ENCODE results near the gene NUDT16L1. TPM values are rescaled to one million over a fixed set of nuclear protein-coding genes. Genes with fewer than 3 reads are reported as not detected.

NUDT16L1 gene
- total and polyA plus RNA-seq, 9 of the 15 experiments (the other 6 are each of a cell fraction or from before 2014, with no cell fraction given): 1.4 to 37.6 (median 13.7) TPM

GRCh38 chr16:4685776-4686496 is 7.4 kb upstream of the NUDT16L1 start:
- peaks cover 0 to 39% of the 10 kb centered on the region in 2 experiments; a peak in 2 of 5 replicates for H3K4me1 ChIP-seq (replicated peaks in 1 of 2; ENCODE audit: control insufficient read depth in 2 of 2, insufficient read depth in 2 of 2, low read length in 2 of 2)
- ChIA-PET POLR2A (interaction anchor here (1.3 kb wide), 1 partner anchor 10 kb away, joined by 3 read pairs; no protein-coding TSS in a partner anchor), CTCF (ENCODE audit: low intra/inter-chr PET ratio) (no interaction called here)
- no peaks in the 10 kb centered on the region for H3K79me2 ChIP-seq (ENCODE audit: control insufficient read depth, insufficient read depth, low read length)
- in situ Hi-C loops (cut with MboI) (no loop called here), intact Hi-C loops (cut with micrococcal nuclease) (no loop called here)
- H3K27me3 ChIP-seq (ENCODE audit: control insufficient read depth in 2 of 2, insufficient read depth in 2 of 2, low read length in 2 of 2): no peaks in the 10 kb centered on the region
- no TSS peak for BruUV-seq (replicated peaks)
- no peak overlapping the region for H2AFZ ChIP-seq (ENCODE audit: low read depth, low read length)
- H4K20me1 ChIP-seq (replicated peaks; ENCODE audit: control insufficient read depth, insufficient read depth, low read length): no peaks in the 10 kb centered on the region
- H3K9ac ChIP-seq (ENCODE audit: insufficient read depth in 1 of 2, low read depth in 2 of 2, low read length in 2 of 2): peak overlapping the region in 1 of 2 experiments; percentile 1; a peak in 1 of 4 replicates
- FAIRE-seq (no peak), ATAC-seq (no peak), DNase-seq (ENCODE audit: extremely low read depth in 1 of 4, low spot score in 3 of 4) (no peak)
- WGBS (ENCODE audit: insufficient coverage, low coverage, missing lambda C conversion rate): 93% methylated on average over 25 of the region's 38 CpGs
- H3K9me1 ChIP-seq (ENCODE audit: control insufficient read depth, insufficient read depth, low read length): no peaks in the 10 kb centered on the region
- no peak overlapping the region for H3K4me2 ChIP-seq (ENCODE audit: insufficient read depth, low read length)
- H3K36me3 ChIP-seq (ENCODE audit: control insufficient read depth, insufficient read depth, low read length): peaks cover 49% of the 10 kb centered on the region; the same call in 2 of the 3 replicates
- H3K4me3 ChIP-seq: no peak overlapping the region
- H3K27ac ChIP-seq (ENCODE audit: extremely low read depth, low read depth, low read length): no peak overlapping the region
- no peaks in the 10 kb centered on the region for H3K9me3 ChIP-seq (replicated peaks; ENCODE audit: control insufficient read depth, insufficient read depth, low read depth, low read length)
- TF ChIP-seq ZNF395 (CRISPR knock-in tag; IDR thresholded peaks at IDR 0.05): no peak
- no peak for TF ChIP-seq RERE (CRISPR knock-in tag; IDR thresholded peaks at IDR 0.05; ENCODE audit: borderline replicate concordance)
- TF ChIP-seq RCOR1 (IDR thresholded peaks at IDR 0.05; ENCODE audit: borderline replicate concordance in 1 of 2, low read depth in 2 of 2, low read length in 2 of 2): no peak
- no peak for TF ChIP-seq ZNF589 (CRISPR knock-in tag; IDR thresholded peaks at IDR 0.05; ENCODE audit: low read depth)
- no peak for TF ChIP-seq ZNF232 (CRISPR knock-in tag; IDR thresholded peaks at IDR 0.05)
- TF ChIP-seq PRPF4 (IDR thresholded peaks at IDR 0.05; ENCODE audit: insufficient read depth, low read depth, low read length, poor library complexity, severe bottlenecking): no peak
- TF ChIP-seq ATF4 (CRISPR knock-in tag; IDR thresholded peaks at IDR 0.05): no peak
- no peak for TF ChIP-seq BRCA1 (IDR thresholded peaks at IDR 0.05)
- TF ChIP-seq BRCA1 (CRISPR knock-in tag; IDR thresholded peaks at IDR 0.05): no peak
- TF ChIP-seq BRD9 (IDR thresholded peaks at IDR 0.05; ENCODE audit: low read depth, partially characterized antibody): no peak
- TF ChIP-seq ZFPM2 (CRISPR knock-in tag; IDR thresholded peaks at IDR 0.05): no peak
